Natural killer cell (primary cell): Measurements from ENCODE around the gene EPYC. TPM values are rescaled to one million over a fixed set of nuclear protein-coding genes. Genes with fewer than 3 reads are reported as not detected.

ENCODE experiments used
- ATAC-seq, 3 donors: fragments of 150-1000 bp in 2 of 3; fragments of 200-7000 bp in 1 of 3; cut with Tn5 transposase; 1 replicate in 1 of 3; 2 replicates in 2 of 3; pipeline ENCODE4 v1.10.0; 2021; ENCODE audit warnings: mild to moderate bottlenecking in 2 of 3, moderate library complexity in 2 of 3
- DNase-seq, 2 donors: peaks; one replicate each; pipeline versions ENCODE4 v3.0.0 to v3.0.0-alpha.2; 2013 to 2021; ENCODE audit warnings: mixed read lengths in 1 of 2
- H3K27ac ChIP-seq: one replicate; pipeline ENCODE4 v1.5.1; 2013; ENCODE audit warnings: mild to moderate bottlenecking, low read length
- H3K27me3 ChIP-seq: one replicate; pipeline ENCODE4 v1.6.1; 2013; ENCODE audit warnings: low read length; ENCODE audit not compliant: control insufficient read depth, insufficient read depth
- H3K36me3 ChIP-seq: one replicate; pipeline ENCODE4 v1.6.1; 2013; ENCODE audit warnings: low read length; ENCODE audit not compliant: control insufficient read depth, insufficient read depth
- H3K4me1 ChIP-seq: one replicate; pipeline ENCODE4 v1.6.1; 2013; ENCODE audit warnings: low read length; ENCODE audit not compliant: control insufficient read depth, insufficient read depth
- H3K4me3 ChIP-seq: one replicate; pipeline ENCODE4 v1.5.1; 2013; ENCODE audit warnings: low read length
- H3K9me3 ChIP-seq: one replicate; pipeline ENCODE4 v1.6.1; 2013; ENCODE audit warnings: low read length; ENCODE audit not compliant: control insufficient read depth, insufficient read depth
- H3K27ac Mint-ChIP-seq, 2 donors: one replicate each; pipeline ENCODE4 v1.8.0; 2022; ENCODE audit warnings: mild to moderate bottlenecking in 2 of 2, mixed read lengths in 2 of 2, moderate library complexity in 1 of 2
- H3K27me3 Mint-ChIP-seq, 2 donors: one replicate each; pipeline ENCODE4 v1.8.0; 2022; ENCODE audit warnings: low read depth in 2 of 2, mixed read lengths in 2 of 2
- H3K36me3 Mint-ChIP-seq: one replicate; pipeline ENCODE4 v1.8.0; 2022; ENCODE audit warnings: mixed read lengths
- H3K4me1 Mint-ChIP-seq, 2 donors: one replicate each; pipeline ENCODE4 v1.8.0; 2022; ENCODE audit warnings: mixed read lengths in 2 of 2
- H3K4me3 Mint-ChIP-seq: one replicate; pipeline ENCODE4 v1.8.0; 2022; ENCODE audit warnings: mild to moderate bottlenecking, moderate library complexity, mixed read lengths
- H3K9me3 Mint-ChIP-seq, 2 donors: one replicate each; pipeline ENCODE4 v1.8.0; 2022; ENCODE audit warnings: mixed read lengths in 2 of 2
- CTCF ChIP-seq: fragments of 200-600 bp; IDR thresholded peaks from one replicate; pipeline ENCODE4 v1.8.0; 2022; ENCODE audit warnings: antibody characterized with exemption
- WGBS: methylation state at CpG from one replicate; pipeline ENCODE4 v1.1.7; 2013; ENCODE audit warnings: missing lambda C conversion rate; ENCODE audit not compliant: insufficient coverage; 5-methylcytosine and 5-hydroxymethylcytosine counted together
- intact Hi-C: fragments of 100-400 bp; cut with micrococcal nuclease; formaldehyde crosslinking; loops from one replicate; pipeline ENCODE4 v1.14.2; 2022
- total RNA-seq, 4 donors: library from RNA; stranded (reverse); fragments of 120-200 nt in 1 of 4; gene quantifications; one replicate each; pipeline versions ENCODE4 v1.2.3 to v1.2.4, GENCODE V29; 2013 to 2022

Gene EPYC
- total RNA-seq, 3 donors from 2014 or later (not counting 1 experiment from before 2014, with no cell fraction given): not detected

GRCh38 chr12:90970911-90971310 lies 33.9 kb downstream of the EPYC start:
- TF ChIP-seq CTCF: no peak
- intact Hi-C loops: no loop called here
- Mint-ChIP-seq H3K36me3 (no peaks in the 10 kb centered on the region), H3K4me1 (no peaks in the 10 kb centered on the region), H3K27ac (no peak overlapping the region), H3K27me3 (peaks cover 0 to 7% of the 10 kb centered on the region in 2 donors), H3K4me3 (no peak overlapping the region), H3K9me3 (no peaks in the 10 kb centered on the region)
- Histone ChIP-seq H3K36me3 (no peaks in the 10 kb centered on the region), H3K27ac (no peak overlapping the region), H3K9me3 (no peaks in the 10 kb centered on the region), H3K4me3 (no peak overlapping the region), H3K27me3 (no peaks in the 10 kb centered on the region), H3K4me1 (no peaks in the 10 kb centered on the region)
- no peak for DNase-seq
- no peak for ATAC-seq

GRCh38 chr12:90970471-90970870 lies 34.3 kb downstream of the EPYC start:
- H3K27me3 Mint-ChIP-seq: peaks cover 0 to 7% of the 10 kb centered on the region in 2 donors
- H3K36me3 Mint-ChIP-seq: no peaks in the 10 kb centered on the region
- Histone ChIP-seq H3K4me1 (no peaks in the 10 kb centered on the region), H3K9me3 (no peaks in the 10 kb centered on the region), H3K4me3 (no peak overlapping the region), H3K27ac (no peak overlapping the region), H3K27me3 (no peaks in the 10 kb centered on the region), H3K36me3 (no peaks in the 10 kb centered on the region)
- no peak for TF ChIP-seq CTCF
- H3K4me3 Mint-ChIP-seq: no peak overlapping the region
- no peaks in the 10 kb centered on the region for H3K9me3 Mint-ChIP-seq
- no peaks in the 10 kb centered on the region for H3K4me1 Mint-ChIP-seq
- ATAC-seq (no peak), DNase-seq (no peak)
- no peak overlapping the region for H3K27ac Mint-ChIP-seq
- intact Hi-C loops: no loop called here

DNA sequence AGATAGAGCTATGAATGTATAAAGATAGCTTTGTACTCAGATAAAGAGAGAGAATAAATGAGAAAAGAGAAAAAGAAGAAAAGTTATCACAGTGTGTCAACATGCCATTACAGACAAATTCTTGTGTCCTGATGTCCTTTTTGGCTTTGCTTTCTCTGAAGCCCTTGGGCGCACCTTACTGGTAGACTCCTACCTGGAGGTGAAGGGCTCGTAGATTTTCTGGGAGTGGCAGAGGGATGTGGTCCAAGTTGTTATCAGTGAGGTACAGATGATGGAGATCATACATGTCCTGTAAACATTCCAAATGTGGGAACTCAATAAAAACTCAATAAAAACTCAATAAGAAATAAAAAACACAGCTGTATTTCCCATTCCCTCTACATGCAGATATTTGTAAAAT lies 34.9 kb downstream of the EPYC start:
- no peaks in the 10 kb centered on the region for H3K9me3 ChIP-seq
- Mint-ChIP-seq H3K4me3 (no peak overlapping the region), H3K4me1 (no peaks in the 10 kb centered on the region), H3K36me3 (no peaks in the 10 kb centered on the region), H3K27ac (no peak overlapping the region), H3K27me3 (peaks cover 0 to 7% of the 10 kb centered on the region in 2 donors), H3K9me3 (no peaks in the 10 kb centered on the region)
- H3K4me3 ChIP-seq: no peak overlapping the region
- H3K36me3 ChIP-seq: no peaks in the 10 kb centered on the region
- DNase-seq: no peak
- ATAC-seq: no peak
- no peak overlapping the region for H3K27ac ChIP-seq
- no peaks in the 10 kb centered on the region for H3K4me1 ChIP-seq
- intact Hi-C loops: no loop called here
- no peak for TF ChIP-seq CTCF
- 81% methylated on average over 2 of the region's 2 CpGs for WGBS
- H3K27me3 ChIP-seq: no peaks in the 10 kb centered on the region

DNA sequence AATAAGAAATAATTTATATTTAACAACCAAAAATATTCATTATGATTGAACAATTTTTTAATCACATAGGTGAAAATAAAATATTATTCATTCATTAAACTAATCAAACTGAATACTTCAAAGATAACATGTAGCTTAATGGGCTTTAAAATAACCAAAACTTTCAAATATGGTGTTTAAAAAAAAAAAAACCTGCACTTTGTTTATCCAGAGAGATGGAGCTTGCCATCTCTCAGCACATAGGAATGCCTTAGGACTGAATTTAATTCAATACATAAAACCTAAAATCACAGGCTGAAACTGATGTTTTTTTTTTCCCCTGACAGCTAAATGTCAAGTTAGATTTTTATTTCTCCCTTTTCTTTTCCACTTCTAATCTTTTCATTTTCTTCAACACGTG lies 35.4 kb downstream of the EPYC start:
- no peaks in the 10 kb centered on the region for H3K9me3 Mint-ChIP-seq
- no peak for DNase-seq
- no peak for TF ChIP-seq CTCF
- peaks cover 0 to 5% of the 10 kb centered on the region in 2 donors for H3K27me3 Mint-ChIP-seq
- intact Hi-C loops: no loop called here
- WGBS: no CpG with 5 or more reads among the region's 1 CpG
- Histone ChIP-seq H3K36me3 (no peaks in the 10 kb centered on the region), H3K9me3 (no peaks in the 10 kb centered on the region), H3K27me3 (no peaks in the 10 kb centered on the region), H3K27ac (no peak overlapping the region), H3K4me3 (no peak overlapping the region), H3K4me1 (no peaks in the 10 kb centered on the region)
- no peaks in the 10 kb centered on the region for H3K36me3 Mint-ChIP-seq
- no peak for ATAC-seq
- no peak overlapping the region for H3K4me3 Mint-ChIP-seq
- H3K27ac Mint-ChIP-seq: no peak overlapping the region
- no peaks in the 10 kb centered on the region for H3K4me1 Mint-ChIP-seq
